H1 (cell line): ENCODE results near the gene NTN4.

Experiments used
- BCL11A ChIP-seq, 2 experiments: IDR thresholded peaks; one replicate each; pipeline ENCODE4 v1.6.1; 2011; ENCODE audit warnings: low read depth in 2 of 2, low read length in 2 of 2, mild to moderate bottlenecking in 2 of 2
- CHD1 ChIP-seq: IDR thresholded peaks from 2 replicates; pipeline ENCODE4 v1.6.1; 2012; ENCODE audit warnings: low read depth, low read length, improper control_type of control experiment
- CHD2 ChIP-seq: IDR thresholded peaks from 2 replicates; pipeline ENCODE4 v1.6.1; 2012; ENCODE audit warnings: low read length, improper control_type of control experiment
- EZH2 ChIP-seq: fragments of 200-600 bp; sonication (generic); IDR thresholded peaks from 2 replicates; pipeline ENCODE4 v1.7.1; 2012; ENCODE audit warnings: low read depth, mild to moderate bottlenecking, moderate library complexity, low read length, inconsistent platforms; ENCODE audit not compliant: severe bottlenecking
- JUND ChIP-seq: IDR thresholded peaks from 2 replicates; pipeline ENCODE4 v1.6.1; 2011; ENCODE audit warnings: mild to moderate bottlenecking, improper control_type of control experiment, low read length
- POLR2A ChIP-seq, 2 experiments: IDR thresholded peaks; 1 replicate in 1 of 2; 2 replicates in 1 of 2; pipeline ENCODE4 v1.6.1; 2011; ENCODE audit warnings: low read depth in 2 of 2, low read length in 2 of 2, mild to moderate bottlenecking in 2 of 2; ENCODE audit errors: control extremely low read depth in 1 of 2
- RXRA ChIP-seq: IDR thresholded peaks from 2 replicates; pipeline ENCODE4 v1.6.1; 2011; ENCODE audit warnings: low read depth, mild to moderate bottlenecking, low read length, moderate library complexity; ENCODE audit not compliant: insufficient read depth
- TBP ChIP-seq: IDR thresholded peaks from 2 replicates; pipeline ENCODE4 v1.6.1; 2011; ENCODE audit warnings: low read depth, low read length, improper control_type of control experiment
- YY1 ChIP-seq: IDR thresholded peaks from 2 replicates; pipeline ENCODE4 v1.6.1; 2011; ENCODE audit warnings: low read depth, mild to moderate bottlenecking, low read length
- ZNF274 ChIP-seq: IDR thresholded peaks from 2 replicates; pipeline ENCODE4 v1.7.0; 2012; ENCODE audit warnings: low read length, borderline replicate concordance; ENCODE audit errors: extremely low read depth
- TF ChIP-seq, protein P1 (sequence below), 3 experiments: IDR thresholded peaks; 1 replicate in 2 of 3; 2 replicates in 1 of 3; pipeline versions ENCODE4 v1.5.1 to v1.6.1; 2011; ENCODE audit warnings: low read length in 3 of 3, mild to moderate bottlenecking in 3 of 3, inconsistent platforms in 2 of 3, low read depth in 1 of 3, moderate library complexity in 1 of 3; ENCODE audit not compliant: insufficient read depth in 1 of 3; ENCODE audit errors: control extremely low read depth in 1 of 3
- TF ChIP-seq, protein P2 (sequence below): IDR thresholded peaks from 2 replicates; pipeline ENCODE4 v1.6.1; 2012; ENCODE audit warnings: inconsistent platforms
- TF ChIP-seq, protein P3 (sequence below): IDR thresholded peaks from 2 replicates; pipeline ENCODE4 v1.6.1; 2012; ENCODE audit warnings: inconsistent platforms

DNA sequence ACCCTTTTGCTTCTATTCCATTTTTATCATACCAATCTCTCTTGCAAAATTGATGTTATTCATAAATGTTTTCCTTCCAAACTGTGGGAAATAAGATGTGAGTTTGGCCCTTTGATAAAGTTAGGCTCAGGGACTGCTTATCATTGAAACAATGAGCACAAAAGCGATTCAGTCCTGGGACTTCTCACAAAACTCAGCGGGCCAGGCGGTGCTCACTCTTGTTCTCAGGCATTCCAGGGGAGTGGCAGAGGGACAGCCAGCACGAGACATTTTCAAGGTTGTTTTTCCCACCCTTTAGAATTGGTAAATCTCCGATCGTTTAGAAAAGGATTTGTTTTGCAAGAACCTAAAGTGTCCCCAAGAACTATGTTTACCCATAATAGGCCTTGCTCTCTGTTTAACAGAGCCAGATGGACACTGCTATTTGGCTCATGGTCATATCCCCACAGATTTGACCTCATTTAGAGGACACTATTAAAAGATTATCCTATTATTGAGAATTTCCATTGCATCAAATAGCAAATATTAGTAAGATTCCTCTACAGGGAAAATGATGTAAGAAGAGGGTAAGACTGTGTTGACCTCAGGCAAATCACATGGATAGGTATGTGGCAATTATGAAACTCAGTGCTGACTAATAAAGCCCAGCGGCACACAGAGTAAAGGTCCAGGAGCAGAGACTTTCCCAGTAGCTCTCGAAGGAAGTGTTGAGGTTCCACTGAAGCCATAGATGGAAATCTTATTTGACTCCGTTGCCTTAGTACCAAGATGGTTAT is 136.6 kb downstream of the NTN4 start:
- TF ChIP-seq RXRA (no peak), CHD1 (no peak), TBP (no peak), CHD2 (no peak), YY1 (no peak), POLR2A (IDR thresholded peaks at IDR 0.05; ENCODE audit: control extremely low read depth in 1 of 2, low read depth in 2 of 2, low read length in 2 of 2) (no peak), BCL11A (IDR thresholded peaks at IDR 0.05; ENCODE audit: low read depth in 2 of 2, low read length in 2 of 2) (no peak), JUND (no peak), EZH2 (no peak), ZNF274 (no peak)
- TF ChIP-seq, protein P1, sequence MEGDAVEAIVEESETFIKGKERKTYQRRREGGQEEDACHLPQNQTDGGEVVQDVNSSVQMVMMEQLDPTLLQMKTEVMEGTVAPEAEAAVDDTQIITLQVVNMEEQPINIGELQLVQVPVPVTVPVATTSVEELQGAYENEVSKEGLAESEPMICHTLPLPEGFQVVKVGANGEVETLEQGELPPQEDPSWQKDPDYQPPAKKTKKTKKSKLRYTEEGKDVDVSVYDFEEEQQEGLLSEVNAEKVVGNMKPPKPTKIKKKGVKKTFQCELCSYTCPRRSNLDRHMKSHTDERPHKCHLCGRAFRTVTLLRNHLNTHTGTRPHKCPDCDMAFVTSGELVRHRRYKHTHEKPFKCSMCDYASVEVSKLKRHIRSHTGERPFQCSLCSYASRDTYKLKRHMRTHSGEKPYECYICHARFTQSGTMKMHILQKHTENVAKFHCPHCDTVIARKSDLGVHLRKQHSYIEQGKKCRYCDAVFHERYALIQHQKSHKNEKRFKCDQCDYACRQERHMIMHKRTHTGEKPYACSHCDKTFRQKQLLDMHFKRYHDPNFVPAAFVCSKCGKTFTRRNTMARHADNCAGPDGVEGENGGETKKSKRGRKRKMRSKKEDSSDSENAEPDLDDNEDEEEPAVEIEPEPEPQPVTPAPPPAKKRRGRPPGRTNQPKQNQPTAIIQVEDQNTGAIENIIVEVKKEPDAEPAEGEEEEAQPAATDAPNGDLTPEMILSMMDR (IDR thresholded peaks at IDR 0.05; ENCODE audit: control extremely low read depth in 1 of 3, insufficient read depth in 1 of 3, low read depth in 1 of 3, low read length in 3 of 3): no peak
- TF ChIP-seq, protein P2, sequence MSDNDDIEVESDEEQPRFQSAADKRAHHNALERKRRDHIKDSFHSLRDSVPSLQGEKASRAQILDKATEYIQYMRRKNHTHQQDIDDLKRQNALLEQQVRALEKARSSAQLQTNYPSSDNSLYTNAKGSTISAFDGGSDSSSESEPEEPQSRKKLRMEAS: no peak
- TF ChIP-seq, protein P3, sequence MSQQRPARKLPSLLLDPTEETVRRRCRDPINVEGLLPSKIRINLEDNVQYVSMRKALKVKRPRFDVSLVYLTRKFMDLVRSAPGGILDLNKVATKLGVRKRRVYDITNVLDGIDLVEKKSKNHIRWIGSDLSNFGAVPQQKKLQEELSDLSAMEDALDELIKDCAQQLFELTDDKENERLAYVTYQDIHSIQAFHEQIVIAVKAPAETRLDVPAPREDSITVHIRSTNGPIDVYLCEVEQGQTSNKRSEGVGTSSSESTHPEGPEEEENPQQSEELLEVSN: no peak
